K562 (cell line): Measurements from ENCODE around the gene MARCHF11. TPM values are rescaled to one million over a fixed set of nuclear protein-coding genes. Genes with fewer than 3 reads are reported as not detected.

ENCODE experiments used
- ATAC-seq: fragments of 200-7000 bp; cut with Tn5 transposase; 3 replicates; pipeline ENCODE4 v1.9.1; 2020; ENCODE audit warnings: moderate library complexity
- BruUV-seq: library from RNA; stranded (reverse); fragments of 400-500 nt; replicated peaks from 2 replicates; lab custom pipeline; 2021; lab: Mats Ljungman, UMichigan
- CTCF ChIA-PET: fragments of 300-600 bp; formaldehyde crosslinking; extraction: SDS; loops from one replicate; lab custom pipeline; 2021; ENCODE audit warnings: low intra/inter-chr PET ratio; lab: Yijun Ruan, JAX
- POLR2A ChIA-PET: fragments of 300-600, 350-650 bp; sonication (Branson Sonifier 250); formaldehyde crosslinking; extraction: SDS; loops from one replicate; lab custom pipeline; 2021; ENCODE audit warnings: antibody characterized with exemption, inconsistent platforms; lab: Yijun Ruan, JAX
- DNase-seq, 4 experiments: peaks; one replicate each; pipeline versions ENCODE4 v3.0.0 to v3.0.0-alpha.2; 2011 to 2018; ENCODE audit warnings: low spot score in 3 of 4, mixed read lengths in 3 of 4; ENCODE audit errors: extremely low read depth in 1 of 4
- FAIRE-seq: peaks from 2 replicates; lab custom pipeline; 2011; peaks lifted over from hg19 to GRCh38; lab: Jason Lieb, UNC
- H2AFZ ChIP-seq: 2 replicates; pipeline ENCODE4 v1.6.0; 2011; ENCODE audit warnings: low read depth, low read length, control low read depth, inconsistent platforms
- H3K27ac ChIP-seq: fragments of 200-600 bp; 3 replicates; pipeline ENCODE4 v1.8.0; 2011; ENCODE audit warnings: low read depth, mild to moderate bottlenecking, control low read depth, inconsistent platforms, low read length, moderate library complexity, mixed read lengths; ENCODE audit errors: extremely low read depth
- H3K27me3 ChIP-seq, 2 experiments: fragments of 300-600 bp in 1 of 2; 2 replicates in 1 of 2; 3 replicates in 1 of 2; pipeline versions ENCODE4 v1.6.0 to v1.8.0; 2011; ENCODE audit warnings: inconsistent platforms in 2 of 2, low read length in 2 of 2, mild to moderate bottlenecking in 1 of 2, mixed read lengths in 1 of 2, moderate library complexity in 1 of 2; ENCODE audit not compliant: control insufficient read depth in 2 of 2, insufficient read depth in 2 of 2
- H3K36me3 ChIP-seq: fragments of 300-600 bp; 3 replicates; pipeline ENCODE4 v1.8.0; 2011; ENCODE audit warnings: mild to moderate bottlenecking, low read length, inconsistent platforms; ENCODE audit not compliant: control insufficient read depth, insufficient read depth
- H3K4me1 ChIP-seq, 2 experiments: fragments of 200-600 bp in 1 of 2; replicated peaks in 1 of 2; 2 replicates in 1 of 2; 3 replicates in 1 of 2; pipeline versions ENCODE4 v1.5.1 to v1.8.0; 2011; ENCODE audit warnings: inconsistent platforms in 2 of 2, low read length in 2 of 2, mild to moderate bottlenecking in 1 of 2, mixed read lengths in 1 of 2, moderate library complexity in 1 of 2; ENCODE audit not compliant: control insufficient read depth in 2 of 2, insufficient read depth in 2 of 2
- H3K4me2 ChIP-seq: 2 replicates; pipeline ENCODE4 v1.6.1; 2011; ENCODE audit warnings: low read length, control low read depth, inconsistent platforms, mixed read lengths; ENCODE audit not compliant: insufficient read depth
- H3K4me3 ChIP-seq: fragments of 200-600 bp; sonication (generic), shearing (Covaris generic); 2 replicates; pipeline ENCODE4 v1.5.1; 2016; ENCODE audit warnings: control low read depth, inconsistent platforms
- H3K79me2 ChIP-seq: fragments of 200-600 bp; 3 replicates; pipeline ENCODE4 v1.8.0; 2011; ENCODE audit warnings: low read length, inconsistent platforms; ENCODE audit not compliant: control insufficient read depth, insufficient read depth
- H3K9ac ChIP-seq, 2 experiments: 2 replicates each; pipeline versions ENCODE4 v1.6.0 to v1.6.1; 2011; ENCODE audit warnings: low read depth in 2 of 2, low read length in 2 of 2, control low read depth in 1 of 2, inconsistent platforms in 1 of 2, mild to moderate bottlenecking in 1 of 2, mixed read lengths in 1 of 2; ENCODE audit not compliant: insufficient read depth in 1 of 2
- H3K9me1 ChIP-seq: one replicate; pipeline ENCODE4 v1.6.0; 2011; ENCODE audit warnings: inconsistent platforms, mild to moderate bottlenecking, low read length, moderate library complexity; ENCODE audit not compliant: control insufficient read depth, insufficient read depth
- H3K9me3 ChIP-seq: replicated peaks from 2 replicates; pipeline ENCODE4 v1.5.1; 2011; ENCODE audit warnings: low read depth, low read length, inconsistent platforms; ENCODE audit not compliant: control insufficient read depth, insufficient read depth
- H4K20me1 ChIP-seq: replicated peaks from 2 replicates; pipeline ENCODE4 v1.6.1; 2011; ENCODE audit warnings: low read length, inconsistent platforms, mixed read lengths; ENCODE audit not compliant: control insufficient read depth, insufficient read depth
- BCOR ChIP-seq: fragments of 450-650 bp; IDR thresholded peaks from 2 replicates; pipeline ENCODE4 v1.6.1; 2016
- BDP1 ChIP-seq: IDR thresholded peaks from 3 replicates; pipeline ENCODE4 v1.6.1; 2011; ENCODE audit not compliant: insufficient read length, insufficient read depth
- CBX2 ChIP-seq: fragments of 200-600 bp; sonication (generic); IDR thresholded peaks from one replicate; pipeline ENCODE4 v1.6.1; 2012; ENCODE audit warnings: mild to moderate bottlenecking, low read length, inconsistent platforms; ENCODE audit not compliant: insufficient read depth, poor library complexity, severe bottlenecking
- CSDE1 ChIP-seq, 2 experiments: fragments of 450-650 bp; IDR thresholded peaks; 2 replicates each; pipeline ENCODE4 v1.6.1; 2016; ENCODE audit warnings: mild to moderate bottlenecking in 1 of 2
- CUX1 ChIP-seq: fragments of 200-800 bp; sonication (Bioruptor generic); IDR thresholded peaks from 2 replicates; pipeline ENCODE4 v1.6.1; 2016; ENCODE audit warnings: missing genetic modification characterization, missing compliant biosample characterization
- ELF2 ChIP-seq: fragments of 250-450 bp; sonication (Bioruptor Pico); IDR thresholded peaks from 2 replicates; pipeline ENCODE4 v1.5.0; 2021; ENCODE audit warnings: mild to moderate bottlenecking
- GATA2 ChIP-seq: sonication (generic); formaldehyde crosslinking; IDR thresholded peaks from 2 replicates; pipeline ENCODE4 v1.4.0; 2020; ENCODE audit warnings: mild to moderate bottlenecking, missing genetic modification reagents
- ILF3 ChIP-seq: fragments of 450-650 bp; IDR thresholded peaks from 2 replicates; pipeline ENCODE4 v1.6.1; 2018; ENCODE audit warnings: antibody characterized with exemption, mild to moderate bottlenecking, moderate library complexity, borderline replicate concordance
- THAP7 ChIP-seq: fragments of 250-450 bp; sonication (Bioruptor Pico); IDR thresholded peaks from 2 replicates; pipeline ENCODE4 v1.5.0; 2021
- YY1 ChIP-seq, 3 experiments: IDR thresholded peaks; 2 replicates each; pipeline ENCODE4 v1.6.1; 2011; ENCODE audit warnings: low read length in 2 of 3, mild to moderate bottlenecking in 2 of 3, moderate library complexity in 2 of 3, borderline replicate concordance in 1 of 3, control low read depth in 1 of 3, low read depth in 1 of 3; ENCODE audit not compliant: insufficient read depth in 3 of 3, insufficient replicate concordance in 2 of 3, control insufficient read depth in 1 of 3, insufficient read length in 1 of 3; ENCODE audit errors: extremely low read depth in 1 of 3
- ZEB2 ChIP-seq: fragments of 450-650 bp; IDR thresholded peaks from 2 replicates; pipeline ENCODE4 v1.6.1; 2016
- WGBS: fragments of 100-300 bp; shearing (Covaris generic); methylation state at CpG from one replicate; pipeline ENCODE4 v1.1.6; 2016; ENCODE audit warnings: low coverage, mixed read lengths; ENCODE audit not compliant: insufficient coverage; ENCODE audit errors: missing lambda C conversion rate; 5-methylcytosine and 5-hydroxymethylcytosine counted together
- in situ Hi-C: fragments of 300-500 bp; cut with MboI; formaldehyde crosslinking; loops from 4 replicates; pipeline ENCODE4 v1.15.0; 2018; ENCODE audit warnings: inconsistent platforms, mixed read lengths
- intact Hi-C: fragments of 100-400 bp; cut with micrococcal nuclease; formaldehyde crosslinking; loops from 2 replicates; pipeline ENCODE4 v1.14.2; 2022
- polyA plus RNA-seq, 8 experiments: library from polyadenylated mRNA; depleted of rRNA in 4 of 8; stranded (reverse) in 5 of 8; unstranded in 3 of 8; fragments of >200 nt; fragmentation: Nextera tagmentation in 2 of 8; fragmentation: Illumina TruSeq in 1 of 8; extraction: Ambion mirVana in 2 of 8; extraction: Trizol in 1 of 8; gene quantifications; 2 replicates each; pipeline versions ENCODE4 v1.2.1 to v1.2.3, GENCODE V29; 2011 to 2014; ENCODE audit warnings: inconsistent platforms in 1 of 8, missing spikeins in 1 of 8
- total RNA-seq, 7 experiments: library from RNA; depleted of rRNA in 6 of 7; stranded (reverse); fragments of >200 nt in 6 of 7; fragmentation: Illumina TruSeq in 2 of 7; extraction: Trizol in 2 of 7; gene quantifications; 2 replicates each; pipeline versions ENCODE4 v1.2.1 to v1.2.3, GENCODE V29; 2011 to 2021; ENCODE audit warnings: low replicate concordance in 1 of 7

MARCHF11 gene
- total and polyA plus RNA-seq, 9 of the 15 experiments (the other 6 are each of a cell fraction or from before 2014, with no cell fraction given) = not detected

DNA sequence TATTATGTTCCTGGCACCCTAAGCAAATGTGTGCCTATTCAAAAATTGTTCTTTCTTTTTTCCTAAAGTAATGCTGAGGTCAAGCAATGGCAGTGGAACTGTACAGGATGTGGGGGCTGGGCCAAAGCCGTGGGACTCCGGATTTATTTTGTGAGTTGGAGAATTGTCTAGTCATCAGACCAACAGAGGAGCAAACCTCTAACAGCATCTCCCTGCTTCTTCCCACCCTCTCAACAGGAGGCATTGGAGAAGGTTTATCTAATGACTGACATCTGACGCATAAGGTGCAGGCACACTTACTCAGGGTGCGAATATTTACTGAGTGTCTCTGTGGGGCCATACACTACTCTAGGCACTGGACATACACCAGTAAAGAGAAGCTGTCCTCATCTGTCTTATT, 38.6 kb downstream of the MARCHF11 start:
- no peak for DNase-seq
- no peak overlapping the region for H3K9ac ChIP-seq
- H3K36me3 ChIP-seq = no peaks in the 10 kb centered on the region
- 2% methylated on average over 4 of the region's 4 CpGs for WGBS
- no peaks in the 10 kb centered on the region for H3K9me1 ChIP-seq
- intact Hi-C loops = no loop called here
- no TSS peak for BruUV-seq
- no peak overlapping the region for H2AFZ ChIP-seq
- ATAC-seq = no peak
- CTCF ChIA-PET = no interaction called here
- no peaks in the 10 kb centered on the region for H3K27me3 ChIP-seq
- H3K27ac ChIP-seq = no peak overlapping the region
- no peaks in the 10 kb centered on the region for H3K4me1 ChIP-seq
- no peak overlapping the region for H3K4me3 ChIP-seq
- POLR2A ChIA-PET = no interaction called here
- FAIRE-seq = no peak
- H3K4me2 ChIP-seq = no peak overlapping the region
- H3K79me2 ChIP-seq = no peaks in the 10 kb centered on the region
- in situ Hi-C loops = no loop called here
- H4K20me1 ChIP-seq = no peaks in the 10 kb centered on the region
- 0 out of 2 replicates have a peak, but pooled peaks cover 2% of the 10 kb centered on the region for H3K9me3 ChIP-seq
- TF ChIP-seq CSDE1 (IDR thresholded peaks at IDR 0.05) = no peak
- no peak for TF ChIP-seq CBX2
- TF ChIP-seq BDP1 = no peak
- TF ChIP-seq GATA2 (CRISPR knock-in tag) = no peak
- no peak for TF ChIP-seq THAP7 (CRISPR knock-in tag)
- TF ChIP-seq CUX1 (CRISPR knock-in tag) = no peak
- no peak for TF ChIP-seq ILF3
- TF ChIP-seq BCOR = no peak
- TF ChIP-seq ELF2 (CRISPR knock-in tag) = no peak
- no peak for TF ChIP-seq ZEB2
- no peak for TF ChIP-seq YY1 (IDR thresholded peaks at IDR 0.05; ENCODE audit: borderline replicate concordance in 1 of 3, control insufficient read depth in 1 of 3, extremely low read depth in 1 of 3, insufficient read depth in 3 of 3, insufficient read length in 1 of 3, insufficient replicate concordance in 2 of 3, low read depth in 1 of 3, low read length in 2 of 3)
